ES-I3 (cell line): ENCODE results near the gene WDR5.

ENCODE experiments used
- H3K36me3 ChIP-seq: 2 replicates; pipeline ENCODE4 v1.6.1; 2013; ENCODE audit warnings: mild to moderate bottlenecking, low read length, control low read depth, moderate library complexity; ENCODE audit not compliant: insufficient read depth
- H3K4me1 ChIP-seq: 2 replicates; pipeline ENCODE4 v1.6.1; 2013; ENCODE audit warnings: mild to moderate bottlenecking, control low read depth, low read length; ENCODE audit not compliant: insufficient read depth
- H3K9ac ChIP-seq: 2 replicates; pipeline ENCODE4 v1.6.1; 2013; ENCODE audit warnings: low read depth, mild to moderate bottlenecking, low read length, moderate library complexity
- H3K9me3 ChIP-seq: 2 replicates; pipeline ENCODE4 v1.6.1; 2013; ENCODE audit warnings: mild to moderate bottlenecking, low read length, moderate library complexity; ENCODE audit not compliant: control insufficient read depth, insufficient read depth

The WDR5 gene

GRCh38 chr9:134171316-134172197 is 35.7 kb downstream of the WDR5 start:
- Histone ChIP-seq H3K36me3 (no peaks in the 10 kb centered on the region), H3K9ac (no peak overlapping the region), H3K4me1 (peaks cover 6% of the 10 kb centered on the region; the same call in 1 of the 2 replicates), H3K9me3 (no peaks in the 10 kb centered on the region)

GRCh38 chr9:134172198-134173126 is 36.6 kb downstream of the WDR5 start:
- Histone ChIP-seq H3K36me3 (no peaks in the 10 kb centered on the region), H3K9ac (no peak overlapping the region), H3K9me3 (no peaks in the 10 kb centered on the region), H3K4me1 (peaks cover 6% of the 10 kb centered on the region; the same call in 1 of the 2 replicates)

- Histone ChIP-seq H3K9me3 (no peaks in the 10 kb centered on the region), H3K9ac (no peak overlapping the region), H3K36me3 (no peaks in the 10 kb centered on the region), H3K4me1 (peaks cover 6% of the 10 kb centered on the region; the same call in 1 of the 2 replicates)
Observed at GRCh38 chr9:134173127-134174072, 37.5 kb downstream of the WDR5 start.

- Histone ChIP-seq H3K4me1 (peaks cover 6% of the 10 kb centered on the region; the same call in 1 of the 2 replicates), H3K36me3 (no peaks in the 10 kb centered on the region), H3K9me3 (no peaks in the 10 kb centered on the region), H3K9ac (no peak overlapping the region)
Observed at GRCh38 chr9:134174073-134174449, 38.2 kb downstream of the WDR5 start.

GRCh38 chr9:134174526-134175290 is 38.8 kb downstream of the WDR5 start:
- H3K36me3 ChIP-seq = no peaks in the 10 kb centered on the region
- no peaks in the 10 kb centered on the region for H3K9me3 ChIP-seq
- H3K4me1 ChIP-seq = peaks cover 6% of the 10 kb centered on the region; the same call in 1 of the 2 replicates
- no peak overlapping the region for H3K9ac ChIP-seq

DNA sequence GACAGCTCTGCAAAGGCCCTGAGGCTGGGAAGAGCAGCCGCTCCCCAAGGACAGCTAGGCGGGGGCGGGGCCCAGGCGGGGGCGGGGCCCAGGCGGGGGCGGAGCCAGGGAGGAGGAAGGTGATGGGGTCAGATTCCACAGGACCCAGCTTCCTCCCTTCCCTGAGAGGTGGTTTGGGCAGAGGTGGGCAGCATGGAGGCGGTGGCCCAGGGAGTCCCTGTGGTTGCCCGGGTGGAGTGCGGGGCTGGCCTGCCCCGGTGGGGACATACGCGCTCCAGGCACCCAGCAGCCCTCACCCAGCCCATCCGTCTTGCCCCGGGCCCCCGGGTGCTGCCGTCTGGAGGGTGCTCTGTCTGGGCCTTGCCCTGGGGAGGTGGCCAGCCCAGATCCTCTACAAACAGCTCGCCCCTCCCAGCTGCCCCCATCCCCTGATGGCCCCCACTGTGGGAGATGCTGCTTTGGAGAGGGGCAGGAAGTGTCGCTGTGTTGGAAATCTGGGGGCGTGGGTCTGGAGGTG is 39.5 kb downstream of the WDR5 start:
- H3K36me3 ChIP-seq = no peaks in the 10 kb centered on the region
- no peaks in the 10 kb centered on the region for H3K9me3 ChIP-seq
- H3K4me1 ChIP-seq = peaks cover 6% of the 10 kb centered on the region; the same call in 1 of the 2 replicates
- no peak overlapping the region for H3K9ac ChIP-seq

DNA sequence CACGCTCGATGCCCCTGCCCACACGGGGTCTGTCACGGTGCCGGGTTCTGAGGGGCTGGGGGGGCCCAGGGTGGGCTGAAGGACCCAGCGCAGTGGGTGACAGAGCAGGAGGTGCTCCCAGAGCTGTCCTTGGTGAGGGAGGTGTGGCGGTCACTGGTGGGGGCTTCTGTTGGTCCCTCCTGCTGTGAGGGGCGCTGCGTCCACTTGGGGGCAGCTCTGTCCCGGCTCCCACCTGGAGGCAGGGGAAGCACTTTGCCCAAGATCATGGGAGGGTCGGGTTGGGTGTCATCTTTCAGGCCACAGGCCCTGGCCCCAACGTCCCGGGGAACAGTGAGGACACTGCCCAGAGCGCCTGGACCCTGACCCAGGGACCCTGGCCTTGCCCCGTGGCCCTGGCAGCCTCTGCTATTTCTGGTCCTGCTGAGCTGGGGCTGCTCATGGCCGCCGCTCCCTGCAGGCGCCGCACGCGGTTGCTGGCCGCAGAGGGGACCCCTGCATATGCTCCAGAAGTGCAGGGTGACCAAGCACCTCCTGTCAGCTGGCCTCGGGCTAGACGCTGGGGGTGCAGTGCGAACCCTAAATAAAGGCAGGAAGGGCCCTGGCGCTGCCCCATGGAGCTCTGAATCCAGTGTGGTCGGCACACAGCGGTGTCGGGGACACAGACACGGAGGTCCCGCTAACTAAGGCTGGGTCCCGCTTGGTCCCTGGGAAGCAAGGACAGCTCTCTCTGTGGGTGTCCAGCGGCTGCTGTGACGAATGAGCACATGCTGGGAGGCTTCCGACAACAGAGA is 40.1 kb downstream of the WDR5 start:
- no peak overlapping the region for H3K9ac ChIP-seq
- H3K9me3 ChIP-seq = no peaks in the 10 kb centered on the region
- H3K4me1 ChIP-seq = peaks cover 6% of the 10 kb centered on the region; the same call in 1 of the 2 replicates
- no peaks in the 10 kb centered on the region for H3K36me3 ChIP-seq

DNA sequence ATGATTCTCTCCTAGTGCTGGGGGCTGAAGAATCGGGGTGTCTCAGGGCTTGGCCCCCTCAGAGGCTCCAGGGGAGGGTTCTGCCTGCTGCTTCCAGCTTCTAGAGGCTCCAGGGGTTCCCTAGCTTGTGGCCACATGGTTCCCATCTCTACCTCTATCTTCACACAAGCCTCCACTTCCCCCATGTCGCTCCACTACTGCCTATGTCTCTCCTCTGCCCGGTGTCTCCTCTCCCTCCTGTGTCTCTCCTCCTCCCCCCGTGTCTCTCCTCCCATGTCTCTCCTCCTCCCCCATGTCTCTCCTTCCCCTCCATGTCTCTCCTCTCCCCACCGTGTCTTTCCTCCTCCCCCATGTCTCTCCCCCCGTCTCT is 40.7 kb downstream of the WDR5 start:
- no peaks in the 10 kb centered on the region for H3K36me3 ChIP-seq
- H3K4me1 ChIP-seq = peaks cover 6% of the 10 kb centered on the region; the same call in 1 of the 2 replicates
- no peak overlapping the region for H3K9ac ChIP-seq
- no peaks in the 10 kb centered on the region for H3K9me3 ChIP-seq

DNA sequence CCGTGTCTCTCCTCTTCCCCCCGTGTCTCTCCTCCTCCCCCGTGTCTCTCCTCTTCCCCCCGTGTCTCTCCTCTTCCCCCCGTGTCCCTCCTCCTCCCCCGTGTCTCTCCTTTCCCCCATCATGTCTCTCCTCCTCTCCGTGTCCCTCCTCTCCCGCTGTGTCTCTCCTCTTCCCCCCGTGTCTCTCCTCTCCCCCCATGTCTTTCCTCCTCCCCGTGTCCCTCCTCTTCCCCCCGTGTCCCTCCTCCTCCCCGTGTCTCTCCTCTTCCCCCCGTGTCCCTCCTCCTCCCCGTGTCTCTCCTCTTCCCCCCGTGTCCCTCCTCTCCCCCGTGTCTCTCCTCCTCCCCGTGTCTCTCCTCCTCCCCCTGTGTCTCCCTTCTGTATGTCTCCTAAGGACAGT is 41.3 kb downstream of the WDR5 start:
- Histone ChIP-seq H3K36me3 (no peaks in the 10 kb centered on the region), H3K9me3 (no peaks in the 10 kb centered on the region), H3K9ac (no peak overlapping the region), H3K4me1 (peaks cover 6% of the 10 kb centered on the region; the same call in 1 of the 2 replicates)

- H3K4me1 ChIP-seq = peaks cover 6% of the 10 kb centered on the region; the same call in 1 of the 2 replicates
- no peaks in the 10 kb centered on the region for H3K36me3 ChIP-seq
- no peaks in the 10 kb centered on the region for H3K9me3 ChIP-seq
- no peak overlapping the region for H3K9ac ChIP-seq
Observed at GRCh38 chr9:134177624-134178393, 41.9 kb downstream of the WDR5 start.

- Histone ChIP-seq H3K9me3 (no peaks in the 10 kb centered on the region), H3K4me1 (peaks cover 6% of the 10 kb centered on the region; the same call in 1 of the 2 replicates), H3K36me3 (no peaks in the 10 kb centered on the region), H3K9ac (no peak overlapping the region)
Observed at GRCh38 chr9:134178394-134178767, 42.5 kb downstream of the WDR5 start.
